HEK293T (cell line): ENCODE results near the gene LRRN4CL.

Experiments used
- BHLHE40 ChIP-seq: fragments of 450-650 bp; IDR thresholded peaks from 2 replicates; pipeline ENCODE4 v1.6.1; 2016; ENCODE audit warnings: mild to moderate bottlenecking, moderate library complexity, borderline replicate concordance
- ELF4 ChIP-seq: fragments of 450-650 bp; IDR thresholded peaks from 2 replicates; pipeline ENCODE4 v1.6.1; 2017; ENCODE audit warnings: antibody characterized with exemption
- FOXA1 ChIP-seq: fragments of 450-650 bp; IDR thresholded peaks from 2 replicates; pipeline ENCODE4 v1.6.1; 2016; ENCODE audit warnings: mild to moderate bottlenecking
- FOXM1 ChIP-seq: fragments of 450-650 bp; IDR thresholded peaks from 2 replicates; pipeline ENCODE4 v1.6.1; 2017; ENCODE audit warnings: mild to moderate bottlenecking, borderline replicate concordance
- HDGF ChIP-seq: fragments of 450-650 bp; IDR thresholded peaks from 2 replicates; pipeline ENCODE4 v1.6.1; 2017; ENCODE audit warnings: antibody characterized with exemption, borderline replicate concordance

DNA sequence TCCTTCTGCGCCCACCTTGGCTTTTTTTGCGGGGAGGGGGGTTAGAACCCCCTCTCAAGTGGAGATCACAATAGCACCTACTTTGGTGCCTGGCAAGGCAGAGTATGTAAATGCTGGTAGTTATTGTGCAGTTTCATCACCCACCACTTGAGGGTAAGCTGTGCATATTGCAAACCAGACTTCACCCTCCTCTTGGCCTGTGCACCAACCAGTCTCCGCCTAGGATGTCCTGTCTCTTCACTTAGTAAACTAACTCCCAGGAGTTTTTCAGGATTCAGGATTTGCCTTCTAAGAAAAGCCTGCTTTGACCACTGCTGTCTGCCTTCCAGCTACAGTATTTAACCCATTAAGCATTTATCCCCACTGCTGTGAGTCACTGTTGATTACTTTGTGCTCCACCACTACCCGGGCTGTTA is 8.5 kb downstream of the LRRN4CL start:
- TF ChIP-seq BHLHE40 (no peak), FOXA1 (no peak), FOXM1 (no peak), ELF4 (no peak), HDGF (no peak)
